HG02571 (cell line): ENCODE results near the gene SUGP2.
"Not testable (repeated sequence)": the region's sequence is repeated elsewhere in the genome, so short reads cannot be mapped to it uniquely, and the experiment has no call there.

Experiments used
- ATAC-seq: cut with Tn5 transposase; IDR thresholded peaks from one replicate; pipeline ENCODE4 v1.9.1; 2021; ENCODE audit warnings: mild to moderate bottlenecking, moderate library complexity; ENCODE audit not compliant: unreplicated experiment

SUGP2 gene

DNA sequence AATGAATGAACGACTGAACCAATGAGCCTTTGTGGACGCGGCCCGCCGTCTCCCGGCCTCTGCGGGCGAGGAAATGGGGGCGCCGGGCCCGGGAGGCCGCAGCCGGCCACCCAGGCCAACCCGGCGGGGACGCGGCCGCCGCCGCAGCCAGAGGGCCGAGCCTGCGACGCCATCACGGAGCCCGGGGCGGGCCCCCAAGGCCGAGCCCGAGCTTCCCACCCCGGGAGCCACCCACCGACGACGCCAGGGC is 216 bp downstream of the SUGP2 start:
- no peak for ATAC-seq

DNA sequence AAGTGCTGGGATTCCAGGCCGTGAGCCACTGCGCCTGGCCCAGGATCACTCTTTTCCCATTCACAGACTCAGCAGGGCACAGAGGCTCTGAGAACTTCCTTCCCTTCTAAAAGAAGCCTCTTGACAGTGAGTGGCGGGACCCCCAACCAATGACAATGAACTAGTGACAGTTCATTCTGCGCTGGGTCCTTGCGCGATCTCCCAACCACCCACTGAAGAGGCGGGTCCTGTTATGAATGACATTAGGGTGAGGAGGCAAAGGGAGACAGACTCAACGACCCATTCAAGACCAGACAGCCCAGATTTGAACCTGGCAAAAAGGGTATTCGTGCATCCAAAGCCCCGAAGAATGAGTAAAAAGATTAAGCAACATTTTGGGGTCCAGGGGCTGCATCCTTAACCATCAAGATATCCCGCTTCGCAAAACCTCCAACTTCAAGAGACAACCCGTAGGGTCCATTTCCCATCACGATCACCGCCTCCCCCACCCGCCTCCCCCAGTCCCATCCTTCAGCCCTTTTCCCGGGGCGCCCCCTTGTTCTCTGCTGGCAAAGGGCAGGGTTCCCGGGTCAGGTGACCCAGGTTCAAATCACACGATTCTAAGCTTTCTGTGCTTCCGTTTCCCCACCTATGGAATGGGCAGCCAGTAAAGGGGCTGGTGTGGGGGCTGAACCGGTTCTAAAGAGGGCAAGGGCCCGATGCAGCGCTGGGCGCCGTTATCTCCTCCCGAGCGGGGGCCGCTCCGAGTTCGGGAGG is 719 bp downstream of the SUGP2 start:
- ATAC-seq: peak; percentile 30

GRCh38 chr19:19031891-19032290 is 1.4 kb downstream of the SUGP2 start:
- ATAC-seq: no peak

DNA sequence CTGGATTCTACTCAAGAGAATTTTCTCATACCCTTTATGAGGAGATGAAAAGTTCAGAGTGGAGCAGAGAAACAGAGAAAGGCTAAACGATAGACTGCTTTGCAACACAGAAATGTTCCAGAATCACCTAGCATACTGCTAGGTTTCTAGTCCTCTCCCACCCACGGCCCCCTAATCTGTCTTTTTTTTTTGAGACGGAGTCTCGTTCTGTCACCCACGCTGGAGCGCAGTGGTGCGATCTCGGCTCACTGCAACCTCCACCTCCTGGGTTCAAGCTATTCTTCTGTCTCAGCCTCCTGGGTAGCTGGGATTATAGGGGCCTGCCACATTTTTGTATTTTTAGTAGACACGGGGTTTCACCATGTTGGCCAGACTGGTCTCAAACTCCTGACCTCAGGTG is 4.8 kb downstream of the SUGP2 start:
- no peak for ATAC-seq

DNA sequence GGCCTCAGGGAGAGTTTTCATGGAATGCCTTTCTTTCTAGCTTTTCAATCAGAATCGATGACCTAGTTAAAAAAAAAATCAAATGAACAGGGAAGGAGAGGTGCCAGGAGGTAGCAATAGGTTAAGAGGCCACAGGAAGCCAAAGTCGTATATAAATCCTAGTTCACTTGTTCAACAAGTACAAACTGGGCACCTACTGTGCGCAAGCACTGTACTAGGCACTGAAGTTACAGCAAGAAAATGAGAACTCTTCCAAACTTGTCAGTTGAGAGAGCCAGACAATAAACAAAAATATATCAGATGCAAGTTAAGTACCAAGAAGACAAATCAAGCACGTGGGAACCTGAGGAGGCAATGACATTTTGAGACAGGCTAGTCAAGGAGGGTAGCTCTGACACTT is 6.1 kb downstream of the SUGP2 start:
- no peak for ATAC-seq

DNA sequence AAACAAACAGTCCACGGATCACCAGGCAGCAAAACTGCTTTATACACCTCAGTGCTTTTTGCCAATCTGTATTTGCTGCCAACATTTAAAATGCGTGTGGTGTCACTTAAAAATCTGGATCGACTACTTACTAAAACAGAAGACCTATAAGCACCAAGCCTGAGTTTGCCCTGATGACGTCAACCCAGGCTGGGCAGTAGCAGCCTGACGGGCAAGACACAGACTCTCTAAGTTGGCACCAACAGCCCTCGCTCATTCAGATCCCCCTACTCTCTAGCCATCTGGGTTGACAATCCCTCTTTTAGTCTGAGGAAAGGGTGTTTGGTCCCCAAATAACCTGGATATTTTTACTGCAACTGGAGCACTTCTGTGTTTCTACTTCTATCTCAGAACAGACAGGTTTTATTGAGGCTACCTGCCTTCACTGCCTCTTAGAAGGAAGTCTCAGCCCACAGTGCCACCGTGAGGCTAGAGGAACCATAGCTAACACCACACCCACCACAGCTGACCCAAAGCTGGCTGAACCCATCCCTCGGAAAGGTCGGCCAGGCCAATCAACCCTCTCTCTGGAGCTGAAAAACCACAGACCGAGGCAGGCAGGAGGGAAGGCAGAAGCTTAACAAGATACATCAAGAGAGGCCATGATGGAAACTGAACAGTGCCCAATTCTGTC is 6.9 kb downstream of the SUGP2 start:
- no peak for ATAC-seq

DNA sequence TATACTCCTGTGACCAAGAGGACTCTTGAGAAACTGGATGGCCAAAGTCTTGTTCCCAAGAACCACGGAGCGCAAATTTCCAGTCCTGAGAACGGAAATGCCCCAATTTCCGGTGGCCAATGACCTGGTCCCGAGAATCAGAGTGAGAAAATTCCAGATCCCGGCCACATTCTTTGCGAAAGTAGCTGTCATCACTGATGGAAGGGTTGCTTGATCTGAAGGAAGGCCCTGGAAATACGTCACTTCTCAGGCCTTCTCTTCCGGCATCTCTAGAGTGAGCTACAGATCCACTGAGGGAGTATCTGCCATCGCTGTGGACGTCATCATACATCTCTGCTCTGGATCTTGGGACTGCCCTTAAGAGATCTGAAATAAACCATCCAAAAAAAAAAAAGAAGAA is 7.5 kb downstream of the SUGP2 start:
- no peak for ATAC-seq

DNA sequence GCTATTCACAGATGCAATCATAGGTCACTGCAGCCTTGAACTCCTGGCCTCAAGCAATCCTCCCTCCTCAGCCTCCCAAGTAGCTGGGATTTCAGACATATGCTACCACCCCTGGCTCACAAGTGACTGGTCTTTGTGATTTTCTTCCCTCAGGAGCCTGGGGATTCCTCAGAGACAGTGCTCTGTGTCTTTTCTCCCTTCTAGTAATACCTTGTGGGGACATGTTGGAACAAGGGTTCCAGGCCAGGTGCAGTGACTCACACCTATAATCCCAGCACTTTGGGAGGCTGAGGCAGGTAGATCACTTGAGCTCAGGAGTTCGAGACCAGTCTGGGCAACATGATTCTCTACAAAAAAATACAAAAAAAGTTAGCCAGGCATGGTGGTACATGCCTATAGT is 9.9 kb downstream of the SUGP2 start:
- ATAC-seq: not testable (repeated sequence)

GRCh38 chr19:19022380-19022961 is 10.8 kb downstream of the SUGP2 start:
- no peak for ATAC-seq

DNA sequence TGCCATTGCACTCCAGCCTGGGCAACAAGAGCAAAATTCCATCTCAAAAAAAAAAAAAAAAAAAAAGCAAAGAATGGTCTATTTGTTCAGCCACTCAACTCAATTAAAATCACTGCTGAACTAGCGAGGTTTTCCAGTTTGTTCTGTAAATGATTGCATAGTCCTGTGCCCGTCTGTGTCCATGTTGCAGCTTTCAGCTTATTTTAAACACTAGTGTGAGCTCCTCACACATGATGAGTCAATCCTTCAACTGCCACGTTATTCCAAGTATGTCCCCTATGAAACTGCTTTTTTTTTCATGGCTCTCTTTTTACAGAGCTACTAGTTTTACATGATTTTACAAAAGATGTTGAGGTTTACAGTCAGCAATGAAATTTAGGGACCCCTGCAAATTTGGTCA is 12.2 kb downstream of the SUGP2 start:
- ATAC-seq: no peak

DNA sequence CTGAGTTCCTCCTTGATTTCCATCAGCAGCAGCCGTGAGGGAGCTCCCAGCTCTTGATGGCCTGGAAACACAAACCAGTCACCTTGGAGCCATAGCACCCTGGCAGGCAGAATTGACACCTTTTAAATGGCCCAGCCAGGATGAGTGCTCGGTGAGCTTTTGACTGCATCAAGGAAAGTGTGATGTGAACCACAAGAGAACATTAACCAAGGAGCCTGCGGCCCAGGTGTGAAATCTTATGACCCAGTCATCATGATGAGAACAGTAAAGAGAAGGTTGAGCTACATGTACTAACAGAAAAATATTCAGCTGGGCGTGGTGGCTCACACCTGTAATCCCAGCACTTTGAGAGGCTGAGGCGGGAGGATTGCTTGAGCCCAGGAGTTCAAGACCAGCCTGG is 22.8 kb downstream of the SUGP2 start:
- no peak for ATAC-seq

DNA sequence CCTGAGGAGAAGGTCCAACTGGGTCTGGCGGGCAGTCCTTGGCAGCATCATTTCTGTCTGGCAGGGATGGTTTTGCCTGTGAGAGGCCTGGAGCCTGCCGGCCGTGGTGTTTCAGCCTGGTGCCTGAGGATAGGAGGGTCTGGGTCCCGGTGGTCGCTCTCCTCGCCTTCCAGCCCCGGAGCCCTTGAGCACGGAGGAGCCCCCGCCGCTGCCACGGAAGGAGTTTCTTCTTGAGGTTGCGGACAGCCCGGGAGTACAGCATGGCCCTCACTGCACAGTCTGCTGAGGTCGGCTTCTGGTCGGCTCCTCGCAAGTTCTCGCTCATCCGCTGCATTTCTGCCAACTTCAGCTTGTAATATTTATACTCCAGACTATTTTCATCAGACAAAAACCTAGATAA is 23.4 kb downstream of the SUGP2 start:
- no peak for ATAC-seq

DNA sequence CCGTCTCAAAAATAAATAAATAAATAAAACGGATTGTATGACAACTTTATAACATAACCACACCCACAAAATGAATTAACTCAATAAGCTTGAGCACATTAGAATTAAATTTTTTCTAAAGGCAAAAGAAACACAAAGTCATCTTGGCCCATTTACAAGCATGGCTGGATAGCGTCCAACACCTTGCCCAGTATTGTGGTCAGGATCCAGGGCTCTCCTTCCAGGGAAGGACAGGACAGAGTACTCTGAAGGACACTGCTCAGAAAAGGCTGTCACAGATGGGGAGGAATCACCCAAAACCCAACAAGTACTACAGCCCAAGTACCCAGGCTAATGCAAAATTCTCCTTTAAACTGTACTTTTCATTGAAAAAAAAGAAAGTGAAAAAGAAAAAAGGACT is 27.1 kb downstream of the SUGP2 start:
- no peak for ATAC-seq

GRCh38 chr19:19004144-19004543 is 29.2 kb downstream of the SUGP2 start:
- ATAC-seq: no peak

DNA sequence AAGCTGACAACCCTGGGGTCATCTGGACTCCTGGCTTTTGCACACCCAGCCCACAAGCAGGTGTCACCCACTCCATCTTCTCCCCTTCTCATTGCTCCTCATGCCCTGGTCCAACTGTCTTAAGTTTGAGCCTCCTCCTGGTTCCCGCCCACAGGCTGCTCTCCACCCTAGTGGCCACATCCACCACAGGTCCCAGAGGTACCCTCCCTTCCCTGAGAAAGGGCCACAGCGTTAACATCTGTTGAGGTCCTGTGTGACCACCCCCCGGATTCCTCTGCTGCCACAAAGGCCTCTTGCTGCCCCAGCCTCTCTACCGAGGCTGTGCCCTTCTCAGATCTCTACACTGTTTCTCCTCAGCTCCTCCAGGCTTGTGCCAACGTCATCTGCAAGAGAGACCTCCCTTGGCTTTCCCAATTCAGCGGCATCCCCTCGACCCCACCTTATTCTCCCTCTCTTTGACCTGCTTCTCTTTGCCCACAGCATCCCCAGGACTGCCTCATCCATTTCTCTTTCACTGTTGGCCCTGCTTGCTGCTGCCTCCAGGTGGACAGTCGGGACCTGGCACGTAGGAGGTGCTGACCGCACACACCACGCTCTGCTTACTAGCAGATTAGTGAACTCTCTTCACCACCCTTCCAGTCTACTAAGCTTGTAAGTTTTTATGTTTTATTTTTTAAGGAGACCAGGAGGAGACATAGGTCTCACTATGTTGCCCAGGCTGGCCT is 33.3 kb downstream of the SUGP2 start:
- no peak for ATAC-seq

DNA sequence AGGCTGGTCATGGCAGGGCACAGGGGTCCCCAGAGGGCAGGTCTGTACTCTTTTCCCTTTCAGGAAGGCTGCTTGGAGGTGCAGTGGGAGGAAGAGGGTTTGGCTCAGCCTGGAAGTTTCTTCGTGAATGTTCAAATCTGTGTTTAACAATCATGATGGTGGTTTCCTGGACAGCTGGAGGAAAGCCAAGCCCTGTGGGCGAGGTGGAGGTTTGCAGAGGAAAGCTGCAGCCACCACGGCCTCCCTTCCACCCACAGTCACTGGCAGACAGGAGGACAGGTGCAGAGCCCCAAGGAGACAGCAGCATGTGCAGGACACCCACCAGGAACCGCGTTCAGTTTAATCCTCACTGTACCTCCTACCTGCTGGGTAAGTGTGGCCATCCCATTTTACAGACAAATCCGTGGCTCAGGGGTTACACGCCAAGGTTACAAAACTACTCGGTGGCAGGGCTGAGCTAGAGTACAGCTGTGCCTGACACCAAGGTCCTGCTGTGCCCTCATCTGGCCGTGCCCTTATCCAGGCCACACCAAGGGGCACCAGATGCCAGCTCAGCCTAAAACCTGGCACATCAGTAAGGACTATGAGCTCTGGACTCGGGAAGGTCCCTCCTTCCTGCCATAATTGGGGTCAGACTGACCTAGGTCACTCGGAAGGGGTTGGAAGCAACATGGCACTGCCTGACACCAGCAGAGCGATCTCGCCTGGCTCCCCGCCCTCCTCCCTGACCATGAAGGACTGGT is 34.1 kb downstream of the SUGP2 start:
- no peak for ATAC-seq

GRCh38 chr19:18998276-18998675 is 35.0 kb downstream of the SUGP2 start:
- ATAC-seq: no peak

DNA sequence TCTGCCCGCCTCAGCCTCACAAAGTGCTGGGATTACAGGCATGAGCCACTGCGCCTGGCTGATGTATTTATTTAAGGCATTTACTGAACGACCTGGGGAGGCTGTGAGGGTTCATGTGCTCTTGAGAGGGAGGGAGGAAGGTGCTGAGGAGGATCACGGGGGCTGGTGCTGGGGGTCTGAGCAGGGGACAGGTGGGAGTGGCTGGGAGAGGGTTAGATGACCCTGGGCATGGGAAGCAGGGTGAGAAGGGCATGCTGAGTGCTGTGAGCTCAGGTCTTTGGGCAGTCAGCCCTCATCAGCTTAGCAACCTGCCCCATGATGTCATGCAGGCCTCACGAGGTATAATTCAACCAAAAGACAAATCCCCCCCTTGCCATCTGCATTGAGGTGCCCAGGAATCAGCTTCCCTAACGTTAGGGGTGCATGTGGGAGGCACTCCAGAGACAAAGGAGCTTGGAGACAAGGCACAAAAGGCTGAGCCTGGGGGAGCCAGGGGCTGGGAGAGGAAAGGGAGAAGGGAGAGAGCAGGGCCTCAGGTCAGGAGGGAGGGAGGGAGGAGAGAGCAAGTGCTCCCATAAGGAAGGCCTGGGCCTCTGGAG is 36.4 kb downstream of the SUGP2 start:
- no peak for ATAC-seq

- ATAC-seq: no peak
Measured at GRCh38 chr19:18996351-18996750, 37.0 kb downstream of the SUGP2 start.

GRCh38 chr19:18995804-18996241 is 37.5 kb downstream of the SUGP2 start:
- no peak for ATAC-seq

DNA sequence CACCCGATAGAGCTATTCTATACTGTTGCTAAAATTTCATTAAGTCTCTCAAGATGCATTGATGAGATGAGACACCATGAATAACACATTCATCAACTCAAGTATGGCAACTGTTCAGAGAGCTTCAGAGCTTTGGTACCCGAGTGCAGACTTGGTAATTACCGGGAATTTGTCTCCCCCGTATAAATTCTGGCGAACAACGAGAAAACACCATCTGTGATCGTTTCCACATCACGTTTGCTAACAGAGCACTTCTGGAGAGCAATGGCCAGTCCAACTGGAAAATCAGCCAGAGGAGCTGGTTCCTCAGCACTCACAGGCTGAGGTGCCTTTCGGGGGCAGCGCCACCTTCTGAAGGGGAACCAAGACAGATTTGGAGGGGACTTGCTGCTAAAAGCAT is 40.2 kb downstream of the SUGP2 start:
- ATAC-seq: no peak
